IMR-90 (cell line): ENCODE data around the gene LMAN2. TPM values are rescaled to one million over a fixed set of nuclear protein-coding genes. Genes with fewer than 3 reads are reported as not detected.

Experiments
- ATAC-seq: fragments of 200-7000 bp; cut with Tn5 transposase; 2 replicates; pipeline ENCODE4 v1.9.1; 2020; ENCODE audit warnings: low read depth, mild to moderate bottlenecking, moderate library complexity
- BruUV-seq: library from RNA; stranded (reverse); fragments of 400-500 nt; replicated peaks from 2 replicates; lab custom pipeline; 2021; lab: Mats Ljungman, UMichigan
- CTCF ChIA-PET: fragments of 300-600 bp; formaldehyde crosslinking; extraction: SDS; loops from one replicate; lab custom pipeline; 2021; ENCODE audit warnings: antibody characterized with exemption; lab: Yijun Ruan, JAX
- POLR2A ChIA-PET: fragments of 300-600 bp; sonication (Branson Sonifier 250); formaldehyde crosslinking; loops from one replicate; lab custom pipeline; 2022; ENCODE audit warnings: antibody characterized with exemption; ENCODE audit not compliant: unreplicated experiment; lab: Charles Lee
- DNase-seq: peaks from one replicate; pipeline ENCODE4 v3.0.0; 2013
- H2AFZ ChIP-seq: replicated peaks from 2 replicates; pipeline ENCODE3; 2013; ENCODE audit warnings: low read length, mild to moderate bottlenecking; ENCODE audit not compliant: poor library complexity
- H2AK5ac ChIP-seq: 2 replicates; pipeline ENCODE4 v1.6.1; 2013; ENCODE audit warnings: low read depth, low read length, inconsistent platforms
- H2AK9ac ChIP-seq: replicated peaks from 2 replicates; pipeline ENCODE3; 2013; ENCODE audit warnings: mild to moderate bottlenecking, low read depth, low read length, moderate library complexity; ENCODE audit not compliant: poor library complexity
- H2BK120ac ChIP-seq: 2 replicates; pipeline ENCODE4 v1.6.1; 2013; ENCODE audit warnings: low read depth, low read length, inconsistent platforms
- H2BK15ac ChIP-seq: 3 replicates; pipeline ENCODE4 v1.6.1; 2013; ENCODE audit warnings: low read depth, low read length, inconsistent platforms
- H2BK20ac ChIP-seq: 2 replicates; pipeline ENCODE4 v1.6.1; 2013; ENCODE audit warnings: low read depth, mild to moderate bottlenecking, inconsistent platforms, low read length, moderate library complexity
- H2BK5ac ChIP-seq: 2 replicates; pipeline ENCODE4 v1.6.1; 2013; ENCODE audit warnings: mild to moderate bottlenecking, low read depth, low read length, inconsistent platforms; ENCODE audit not compliant: poor library complexity, severe bottlenecking
- H3K14ac ChIP-seq: replicated peaks from 2 replicates; pipeline ENCODE4 v1.6.1; 2013; ENCODE audit warnings: low read depth, low read length, inconsistent platforms
- H3K18ac ChIP-seq: 2 replicates; pipeline ENCODE4 v1.6.1; 2013; ENCODE audit warnings: low read depth, low read length, control low read depth
- H3K23ac ChIP-seq: 2 replicates; pipeline ENCODE4 v1.6.1; 2013; ENCODE audit warnings: low read depth, low read length, inconsistent platforms
- H3K27ac ChIP-seq: 2 replicates; pipeline ENCODE4 v1.5.1; 2013; ENCODE audit warnings: mild to moderate bottlenecking, control low read depth, low read length; ENCODE audit not compliant: insufficient read depth
- H3K27me3 ChIP-seq: 2 replicates; pipeline ENCODE4 v1.6.1; 2013; ENCODE audit warnings: low read length; ENCODE audit not compliant: control insufficient read depth, insufficient read depth
- H3K36me3 ChIP-seq: 2 replicates; pipeline ENCODE4 v1.6.1; 2013; ENCODE audit warnings: low read length, mixed read lengths; ENCODE audit not compliant: control insufficient read depth, insufficient read depth
- H3K4ac ChIP-seq: 2 replicates; pipeline ENCODE4 v1.6.1; 2013; ENCODE audit warnings: low read depth, low read length, inconsistent platforms
- H3K4me1 ChIP-seq: 2 replicates; pipeline ENCODE4 v1.6.1; 2013; ENCODE audit warnings: low read length, mixed read lengths; ENCODE audit not compliant: control insufficient read depth, insufficient read depth
- H3K4me2 ChIP-seq: 2 replicates; pipeline ENCODE4 v1.6.1; 2013; ENCODE audit warnings: low read depth, mild to moderate bottlenecking, control low read depth, low read length, moderate library complexity
- H3K4me3 ChIP-seq: 2 replicates; pipeline ENCODE4 v1.5.1; 2013; ENCODE audit warnings: low read depth, mild to moderate bottlenecking, control low read depth, low read length, moderate library complexity; ENCODE audit not compliant: insufficient read depth
- H3K56ac ChIP-seq: 2 replicates; pipeline ENCODE4 v1.6.1; 2013; ENCODE audit warnings: low read length, inconsistent platforms; ENCODE audit not compliant: insufficient read depth; ENCODE audit errors: extremely low read depth
- H3K79me1 ChIP-seq, 2 experiments: 2 replicates each; pipeline ENCODE4 v1.6.1; 2013; ENCODE audit warnings: low read length in 2 of 2, inconsistent platforms in 1 of 2, low read depth in 1 of 2
- H3K9ac ChIP-seq: 2 replicates; pipeline ENCODE4 v1.6.1; 2013; ENCODE audit warnings: low read depth, low read length, control low read depth
- H3K9me1 ChIP-seq: 2 replicates; pipeline ENCODE4 v1.6.1; 2013; ENCODE audit warnings: low read length, inconsistent platforms; ENCODE audit not compliant: insufficient read depth
- H3K9me3 ChIP-seq: 2 replicates; pipeline ENCODE4 v1.6.1; 2013; ENCODE audit warnings: low read length; ENCODE audit not compliant: control insufficient read depth, insufficient read depth
- H4K20me1 ChIP-seq: 2 replicates; pipeline ENCODE4 v1.6.1; 2013; ENCODE audit warnings: low read length, inconsistent platforms; ENCODE audit not compliant: insufficient read depth
- H4K5ac ChIP-seq: 2 replicates; pipeline ENCODE4 v1.6.1; 2013; ENCODE audit warnings: mild to moderate bottlenecking, low read depth, low read length, control low read depth
- H4K8ac ChIP-seq, 2 experiments: 2 replicates each; pipeline ENCODE4 v1.6.1; 2013; ENCODE audit warnings: low read depth in 2 of 2, low read length in 2 of 2, control low read depth in 1 of 2, inconsistent platforms in 1 of 2
- H4K91ac ChIP-seq: 2 replicates; pipeline ENCODE4 v1.6.1; 2013; ENCODE audit warnings: low read depth, low read length, inconsistent platforms; ENCODE audit not compliant: insufficient read depth
- CHD1 ChIP-seq: IDR thresholded peaks from 2 replicates; pipeline ENCODE4 v1.6.1; 2012; ENCODE audit warnings: low read depth, low read length, improper control_type of control experiment
- POLR2A ChIP-seq: IDR thresholded peaks from 2 replicates; pipeline ENCODE4 v1.6.1; 2012; ENCODE audit warnings: mild to moderate bottlenecking, low read depth, low read length
- RAD21 ChIP-seq: IDR thresholded peaks from 2 replicates; pipeline ENCODE4 v1.6.1; 2012; ENCODE audit warnings: low read length, improper control_type of control experiment
- WGBS, 2 experiments: methylation state at CpG; one replicate each; pipeline versions ENCODE4 v1.1.5 to v1.1.7; 2013; ENCODE audit warnings: missing lambda C conversion rate in 2 of 2; ENCODE audit not compliant: insufficient read length in 1 of 2; ENCODE audit errors: extremely low coverage in 2 of 2; 5-methylcytosine and 5-hydroxymethylcytosine counted together
- dilution Hi-C: fragments of 300-500 bp; cut with HindIII; formaldehyde crosslinking; loops from one replicate; pipeline ENCODE4 v1.14.3; 2018; ENCODE audit warnings: low sequenced_read_pairs; ENCODE audit not compliant: unreplicated experiment
- in situ Hi-C: fragments of 300-500 bp; cut with MboI; formaldehyde crosslinking; loops from 3 replicates; pipeline ENCODE4 v1.14.3; 2019; ENCODE audit warnings: low sequenced_read_pairs, inconsistent platforms, mixed read lengths
- intact Hi-C: fragments of 100-400 bp; cut with micrococcal nuclease; formaldehyde crosslinking; loops from 2 replicates; pipeline ENCODE4 v1.10.0; 2022
- polyA plus RNA-seq, 3 experiments: library from polyadenylated mRNA; depleted of rRNA; stranded (reverse); fragments of >200 nt; gene quantifications; 2 replicates each; pipeline ENCODE4 v1.2.3, GENCODE V29; 2012; ENCODE audit warnings: low replicate concordance in 1 of 3
- total RNA-seq: library from RNA; depleted of rRNA; stranded (reverse); fragments of >200 nt; gene quantifications from 2 replicates; pipeline ENCODE4 v1.2.3, GENCODE V29; 2012

The LMAN2 gene
- total and polyA plus RNA-seq, 2 of the 4 experiments (the other 2 are of a cell fraction) = 253 to 303 TPM

- H3K14ac ChIP-seq = no peak overlapping the region
- H3K79me1 ChIP-seq = no peaks in the 10 kb centered on the region
- no peak overlapping the region for H3K4me3 ChIP-seq
- no peak overlapping the region for H4K91ac ChIP-seq
- H3K27ac ChIP-seq = no peak overlapping the region
- peak overlapping the region; percentile 27; the same call in 1 of the 2 replicates for H2AK5ac ChIP-seq
- in situ Hi-C loops (no loop called here), dilution Hi-C loops (no loop called here), intact Hi-C loops (no loop called here)
- H3K9me3 ChIP-seq = no peaks in the 10 kb centered on the region
- no peak overlapping the region for H2BK5ac ChIP-seq
- POLR2A ChIA-PET = no interaction called here
- no peak overlapping the region for H2BK120ac ChIP-seq
- ATAC-seq (no peak), DNase-seq (no peak)
- H2BK20ac ChIP-seq = no peak overlapping the region
- TF ChIP-seq RAD21 (no peak), POLR2A (no peak), CHD1 (no peak)
- H3K4me2 ChIP-seq = no peak overlapping the region
- H2AFZ ChIP-seq = no peak overlapping the region
- H3K23ac ChIP-seq = no peak overlapping the region
- H3K18ac ChIP-seq = no peak overlapping the region
- H3K36me3 ChIP-seq = no peaks in the 10 kb centered on the region
- H2AK9ac ChIP-seq = no peak overlapping the region
- no peak overlapping the region for H4K5ac ChIP-seq
- H3K4me1 ChIP-seq = peaks cover 9% of the 10 kb centered on the region; the same call in 1 of the 2 replicates
- 71% methylated on average over 1 of the region's 6 CpGs; no CpG with 5 or more reads in 1 of the 2 experiments for WGBS, 2 experiments
- BruUV-seq = no TSS peak
- no peaks in the 10 kb centered on the region for H4K20me1 ChIP-seq
- H2BK15ac ChIP-seq = no peak overlapping the region
- no peak overlapping the region for H3K9ac ChIP-seq
- H3K9me1 ChIP-seq = peaks cover 6% of the 10 kb centered on the region; the same call in 1 of the 2 replicates
- H4K8ac ChIP-seq = no peak overlapping the region
- peaks cover 33% of the 10 kb centered on the region for H3K27me3 ChIP-seq
- no peak overlapping the region for H3K4ac ChIP-seq
- CTCF ChIA-PET = no interaction called here
- no peak overlapping the region for H3K56ac ChIP-seq
Measured at GRCh38 chr5:177380805-177381126, 29.3 kb upstream of the LMAN2 start.
